Inflammatory macrophage treated with lipopolysaccharide for 1 hour (primary cell): ENCODE measurements around the gene UNKL.

Experiments
- DNase-seq, 2 donors: peaks; one replicate each; pipeline ENCODE4 v3.0.0-alpha.2; 2020 to 2022

The UNKL gene

GRCh38 chr16:1398351-1398750 lies 16.2 kb downstream of the UNKL start:
- DNase-seq, result no peak

GRCh38 chr16:1397779-1398178 lies 16.7 kb downstream of the UNKL start:
- no peak for DNase-seq

- DNase-seq, result no peak
Measured at GRCh38 chr16:1395444-1396031, 19.0 kb downstream of the UNKL start.

GRCh38 chr16:1394367-1394951 lies 20.0 kb downstream of the UNKL start:
- DNase-seq, result no peak

- DNase-seq, result no peak
Measured at GRCh38 chr16:1393613-1394176, 20.8 kb downstream of the UNKL start.

GRCh38 chr16:1392826-1393225 lies 21.7 kb downstream of the UNKL start:
- no peak for DNase-seq

- no peak for DNase-seq
Measured at GRCh38 chr16:1390239-1390779, 24.2 kb downstream of the UNKL start.

GRCh38 chr16:1389762-1390161 lies 24.7 kb downstream of the UNKL start:
- no peak for DNase-seq

- no peak for DNase-seq
Measured at GRCh38 chr16:1387331-1387730, 27.2 kb downstream of the UNKL start.

GRCh38 chr16:1385232-1385631 lies 29.3 kb downstream of the UNKL start:
- no peak for DNase-seq

GRCh38 chr16:1383556-1383955 lies 30.9 kb downstream of the UNKL start:
- DNase-seq, result no peak

GRCh38 chr16:1381612-1382406 lies 32.7 kb downstream of the UNKL start:
- DNase-seq, result no peak

GRCh38 chr16:1380195-1380594 lies 34.3 kb downstream of the UNKL start:
- DNase-seq, result no peak

- peak; percentile 28 to 62 for DNase-seq
Measured at GRCh38 chr16:1379304-1380076, 35.0 kb downstream of the UNKL start.

- DNase-seq, result peak; percentile 91 to 92
Measured at GRCh38 chr16:1378804-1379303, 35.6 kb downstream of the UNKL start.

GRCh38 chr16:1378087-1378803 lies 36.3 kb downstream of the UNKL start:
- DNase-seq, result no peak

- no peak for DNase-seq
Measured at GRCh38 chr16:1377406-1378010, 37.0 kb downstream of the UNKL start.

- DNase-seq, result no peak
Measured at GRCh38 chr16:1375741-1376410, 38.6 kb downstream of the UNKL start.

GRCh38 chr16:1375298-1375640 lies 39.2 kb downstream of the UNKL start:
- DNase-seq, result no peak

- no peak for DNase-seq
Measured at GRCh38 chr16:1374418-1375297, 39.8 kb downstream of the UNKL start.
